GM10248 (cell line): Measurements from ENCODE around the gene RAC2.

ENCODE experiments used
- CTCF ChIA-PET: fragments of 300-600 bp; sonication (Branson Sonifier 250); formaldehyde crosslinking; extraction: SDS; loops from one replicate; lab custom pipeline; 2021; ENCODE audit warnings: antibody characterized with exemption; lab: Yijun Ruan, JAX
- POLR2A ChIA-PET: fragments of 350-650 bp; sonication (Branson Sonifier 250); formaldehyde crosslinking; extraction: SDS; loops from one replicate; lab custom pipeline; 2020; ENCODE audit warnings: antibody characterized with exemption; lab: Yijun Ruan, JAX
- DNase-seq: peaks from one replicate; pipeline ENCODE4 v3.0.0; 2012; ENCODE audit errors: extremely low spot score
- TF ChIP-seq, protein P1 (sequence below): IDR thresholded peaks from 2 replicates; pipeline ENCODE4 v1.5.1; 2012; ENCODE audit warnings: mild to moderate bottlenecking, low read depth; ENCODE audit errors: extremely low read depth, missing control alignments, control extremely low read depth

Gene RAC2

DNA sequence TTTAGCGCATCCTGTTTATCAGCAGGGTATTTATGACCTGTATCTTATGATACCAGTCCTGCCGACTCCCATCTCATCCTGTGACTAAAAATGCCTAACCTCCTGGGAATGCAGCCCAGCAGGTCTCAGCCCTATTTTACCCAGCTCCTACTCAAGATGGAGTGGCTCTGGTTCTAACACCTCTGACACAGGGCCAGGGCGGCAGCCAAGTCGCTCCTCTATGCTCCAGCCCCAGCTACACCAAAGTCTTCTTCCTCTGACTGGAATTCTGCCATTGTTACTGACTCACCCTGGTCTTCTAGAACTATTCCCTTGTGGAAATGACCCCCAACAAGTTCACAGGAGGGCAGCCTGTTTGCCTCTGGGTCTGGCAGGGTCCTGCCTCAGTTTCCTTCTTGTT, 48.1 kb downstream of the RAC2 start:
- no peak for DNase-seq
- ChIA-PET POLR2A (no interaction called here), CTCF (interaction anchor here (4.2 to 6.1 kb wide), 3 partner anchors 19 to 151 kb away, joined by 34 to 83 read pairs (median 51); no protein-coding TSS in a partner anchor)
- TF ChIP-seq, protein P1, sequence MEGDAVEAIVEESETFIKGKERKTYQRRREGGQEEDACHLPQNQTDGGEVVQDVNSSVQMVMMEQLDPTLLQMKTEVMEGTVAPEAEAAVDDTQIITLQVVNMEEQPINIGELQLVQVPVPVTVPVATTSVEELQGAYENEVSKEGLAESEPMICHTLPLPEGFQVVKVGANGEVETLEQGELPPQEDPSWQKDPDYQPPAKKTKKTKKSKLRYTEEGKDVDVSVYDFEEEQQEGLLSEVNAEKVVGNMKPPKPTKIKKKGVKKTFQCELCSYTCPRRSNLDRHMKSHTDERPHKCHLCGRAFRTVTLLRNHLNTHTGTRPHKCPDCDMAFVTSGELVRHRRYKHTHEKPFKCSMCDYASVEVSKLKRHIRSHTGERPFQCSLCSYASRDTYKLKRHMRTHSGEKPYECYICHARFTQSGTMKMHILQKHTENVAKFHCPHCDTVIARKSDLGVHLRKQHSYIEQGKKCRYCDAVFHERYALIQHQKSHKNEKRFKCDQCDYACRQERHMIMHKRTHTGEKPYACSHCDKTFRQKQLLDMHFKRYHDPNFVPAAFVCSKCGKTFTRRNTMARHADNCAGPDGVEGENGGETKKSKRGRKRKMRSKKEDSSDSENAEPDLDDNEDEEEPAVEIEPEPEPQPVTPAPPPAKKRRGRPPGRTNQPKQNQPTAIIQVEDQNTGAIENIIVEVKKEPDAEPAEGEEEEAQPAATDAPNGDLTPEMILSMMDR, result no peak

DNA sequence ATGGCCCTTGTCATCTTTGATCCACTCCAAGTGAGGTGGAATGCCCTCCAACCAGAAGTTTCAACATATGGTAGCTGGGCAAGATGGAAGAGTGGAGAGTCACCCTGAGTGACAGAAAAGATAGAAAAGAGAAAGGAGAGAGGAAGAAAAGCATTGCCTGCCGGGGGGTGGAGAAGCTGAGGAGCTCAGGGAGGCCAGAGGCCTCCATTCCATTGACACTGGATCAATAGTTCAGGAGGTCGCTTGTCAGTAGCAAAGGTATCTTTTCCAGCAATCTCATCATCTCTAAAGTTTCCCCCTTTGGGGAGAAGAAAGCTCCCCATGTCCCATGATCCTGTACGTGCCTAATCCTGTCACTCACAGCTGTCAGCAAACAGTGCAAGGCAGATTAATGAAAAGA, 49.3 kb downstream of the RAC2 start:
- ChIA-PET POLR2A (no interaction called here), CTCF (interaction anchor here (0.8 to 2.7 kb wide), 2 partner anchors 28 to 104 kb away, joined by 3 to 13 read pairs; no protein-coding TSS in a partner anchor)
- no peak for DNase-seq
- TF ChIP-seq, protein P1, result no peak

DNA sequence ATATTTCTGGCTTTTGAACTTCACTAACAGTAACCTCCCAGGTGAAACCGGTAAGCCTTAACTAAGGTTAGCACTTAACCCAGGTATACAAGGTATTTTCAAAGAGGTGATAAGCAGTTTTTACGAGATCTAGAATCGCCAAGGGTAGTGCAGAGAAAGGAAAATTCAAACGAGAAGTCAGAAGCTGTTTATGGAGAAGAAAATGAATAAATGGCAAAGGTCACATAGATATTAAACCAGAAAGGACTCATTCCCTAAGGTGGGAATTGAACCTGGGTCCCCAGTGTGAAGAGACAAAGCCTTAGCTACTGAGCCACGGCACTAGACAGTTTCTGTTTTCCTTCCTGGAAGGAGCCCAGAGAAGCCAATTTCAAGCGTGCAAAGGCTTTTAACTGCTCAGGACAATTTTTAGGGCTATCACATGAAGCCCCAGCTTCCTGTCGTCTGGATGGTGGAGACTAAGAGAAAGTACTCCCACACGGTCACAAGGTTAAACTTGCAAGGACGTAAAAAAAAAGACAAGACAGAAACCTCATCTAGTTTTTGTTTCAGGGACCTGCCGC, 50.4 kb downstream of the RAC2 start:
- CTCF ChIA-PET, result interaction anchor here (0.8 to 2.7 kb wide), 7 partner anchors 10 to 150 kb away, joined by 3 to 13 read pairs (median 4); no protein-coding TSS in a partner anchor
- TF ChIP-seq, protein P1, result no peak
- DNase-seq, result no peak
- POLR2A ChIA-PET, result interaction anchor here (0.6 kb wide), 1 partner anchor 37 kb away, joined by 3 read pairs; no protein-coding TSS in a partner anchor

DNA sequence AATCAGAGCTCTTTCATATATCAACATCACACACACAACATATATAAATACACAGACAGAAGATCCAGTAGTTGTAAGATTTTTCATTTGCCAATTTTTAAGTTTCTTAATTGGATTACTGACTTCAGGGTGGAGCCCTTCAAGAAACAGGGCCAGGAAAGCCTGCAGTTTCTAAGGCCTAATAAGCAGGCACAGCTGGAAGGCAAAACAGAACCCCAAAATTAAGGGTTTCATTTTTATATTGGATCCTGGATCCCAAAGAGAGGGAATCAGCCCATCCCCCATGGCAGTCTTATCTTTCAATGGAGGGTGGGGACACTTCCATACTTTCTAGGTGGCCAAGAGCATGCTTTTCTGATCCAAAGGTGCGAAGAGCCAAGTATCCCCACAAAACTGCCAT, 51.3 kb downstream of the RAC2 start:
- ChIA-PET POLR2A (interaction anchor here (0.6 kb wide), 1 partner anchor 38 kb away, joined by 3 read pairs; no protein-coding TSS in a partner anchor), CTCF (interaction anchor here (1.0 to 2.7 kb wide), 4 partner anchors 9 to 124 kb away, joined by 3 to 13 read pairs (median 5); no protein-coding TSS in a partner anchor)
- no peak for DNase-seq
- TF ChIP-seq, protein P1, result no peak

DNA sequence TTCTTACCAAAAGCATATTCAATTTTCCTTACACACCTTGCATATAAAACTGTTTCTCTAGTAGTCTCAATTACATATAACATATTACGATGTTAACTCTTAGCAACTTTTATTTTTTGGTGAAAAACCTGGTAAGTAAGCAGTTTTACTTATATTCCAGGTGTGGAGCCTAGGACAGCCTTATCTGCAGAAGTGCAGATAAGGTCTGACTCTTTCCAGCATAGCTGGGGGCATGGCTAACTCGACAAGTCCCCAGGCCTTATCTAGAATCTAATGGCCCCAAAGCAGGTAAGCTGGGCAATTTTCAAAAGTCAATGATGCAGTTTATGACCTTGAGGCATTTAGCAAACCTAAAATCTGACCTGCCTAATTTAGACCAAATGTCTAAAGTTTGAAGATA, 51.9 kb downstream of the RAC2 start:
- TF ChIP-seq, protein P1, result no peak
- CTCF ChIA-PET, result interaction anchor here (1.0 to 2.9 kb wide), 6 partner anchors 8 to 125 kb away, joined by 3 to 13 read pairs (median 5); no protein-coding TSS in a partner anchor
- POLR2A ChIA-PET, result no interaction called here
- DNase-seq, result no peak

DNA sequence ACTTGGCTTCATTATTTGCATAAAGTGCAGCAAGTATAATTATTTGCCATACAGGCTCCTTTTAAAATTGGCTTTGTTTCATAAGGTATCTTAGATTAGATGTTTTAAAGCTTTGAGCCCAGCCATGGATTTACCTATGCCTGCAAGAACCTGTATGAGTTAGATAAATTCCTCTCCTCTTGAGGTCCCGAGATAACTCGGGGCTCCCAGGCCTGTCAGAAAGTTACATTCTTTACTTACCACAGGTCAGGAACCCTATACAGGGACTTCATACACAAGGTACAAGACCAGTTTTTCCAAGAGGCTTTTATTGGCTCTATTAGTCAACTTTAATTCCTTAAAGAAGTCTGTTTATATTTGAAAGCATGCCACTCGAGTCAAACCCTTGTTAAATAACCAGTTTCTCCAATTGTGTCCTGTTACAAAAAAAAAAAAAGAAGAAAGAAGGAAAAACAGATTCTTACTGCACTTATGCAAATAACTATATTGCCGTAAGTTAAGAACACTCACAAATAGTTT, 53.7 kb downstream of the RAC2 start:
- no peak for DNase-seq
- POLR2A ChIA-PET, result no interaction called here
- TF ChIP-seq, protein P1, result no peak
- CTCF ChIA-PET, result interaction anchor here (1.0 to 2.9 kb wide), 3 partner anchors 10 to 145 kb away, joined by 4 to 12 read pairs (median 4); no protein-coding TSS in a partner anchor
